HG03432 (cell line): Measurements from ENCODE around the gene SHE.

Experiments used
- ATAC-seq: cut with Tn5 transposase; IDR thresholded peaks from one replicate; pipeline ENCODE4 v1.9.1; 2021; ENCODE audit warnings: mild to moderate bottlenecking, moderate library complexity; ENCODE audit not compliant: unreplicated experiment

SHE gene

GRCh38 chr1:154481053-154481452 is 21.2 kb downstream of the SHE start:
- ATAC-seq: no peak

DNA sequence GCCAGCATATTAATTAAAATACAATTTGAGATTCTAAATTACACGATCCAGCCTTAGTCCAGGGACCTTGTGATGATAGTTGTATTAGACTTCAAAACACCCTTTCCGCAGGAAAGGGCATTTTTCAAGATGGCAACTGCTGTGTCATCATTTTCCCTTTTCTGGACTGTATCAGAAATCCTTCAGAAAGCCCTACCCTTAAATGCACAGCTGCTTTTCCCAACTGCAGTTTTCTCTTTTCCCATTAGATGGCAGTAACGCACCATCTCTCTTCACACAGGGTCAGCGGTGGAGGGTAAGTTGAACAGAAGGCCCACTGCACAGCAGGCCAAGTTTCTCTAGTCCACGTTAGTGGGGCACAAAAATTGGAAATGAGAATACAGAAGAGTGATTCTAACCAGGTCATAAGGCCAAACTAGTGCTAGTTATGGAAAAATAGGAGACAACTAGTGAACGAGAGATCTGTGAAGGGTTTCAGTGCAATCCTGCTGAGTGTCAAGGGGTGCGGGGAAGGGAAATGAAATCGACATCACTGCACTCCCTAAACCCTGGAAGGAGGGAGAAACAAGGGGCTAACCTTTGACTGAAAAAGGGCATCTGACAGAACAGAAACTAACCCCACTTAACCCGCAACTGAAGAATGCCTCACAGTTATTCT is 22.3 kb downstream of the SHE start:
- no peak for ATAC-seq

GRCh38 chr1:154478639-154479038 is 23.6 kb downstream of the SHE start:
- ATAC-seq: no peak

DNA sequence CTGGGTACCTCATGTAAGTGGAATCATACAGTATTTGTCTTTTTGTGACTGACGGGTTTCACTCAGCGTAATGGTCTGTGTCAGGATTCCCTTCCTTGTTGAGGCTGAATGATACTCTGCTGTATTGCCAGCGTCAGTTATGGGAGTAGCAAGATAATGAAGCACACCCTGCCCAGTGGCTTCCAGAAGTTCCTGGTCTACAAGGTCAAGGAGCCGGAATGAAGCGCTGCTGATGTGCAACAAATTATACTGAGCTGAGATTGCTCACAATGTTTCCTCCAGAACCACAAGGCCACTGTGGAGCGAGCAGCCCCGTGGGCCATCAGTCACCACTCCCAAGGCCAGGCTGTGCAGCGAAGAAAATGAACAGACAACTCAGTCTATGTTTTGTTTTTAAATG is 24.2 kb downstream of the SHE start:
- no peak for ATAC-seq

DNA sequence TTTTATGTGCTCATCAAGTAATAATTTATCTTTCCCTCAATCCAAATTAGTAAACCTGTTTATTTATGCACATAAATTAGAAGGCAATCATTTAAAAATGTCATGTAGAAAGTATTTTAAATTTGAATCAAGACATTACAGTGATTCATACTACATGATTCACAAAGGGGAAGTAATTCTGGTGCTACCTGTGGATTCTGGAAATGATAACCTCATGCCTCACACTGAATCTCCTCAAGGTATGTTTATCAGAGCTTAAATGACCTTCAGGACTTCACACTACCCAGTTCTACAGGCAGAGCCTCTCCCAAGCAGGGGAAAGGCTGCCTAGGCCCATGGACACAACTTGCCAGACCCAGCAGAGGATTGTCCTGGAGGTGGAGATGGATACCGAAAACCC is 25.4 kb downstream of the SHE start:
- no peak for ATAC-seq

DNA sequence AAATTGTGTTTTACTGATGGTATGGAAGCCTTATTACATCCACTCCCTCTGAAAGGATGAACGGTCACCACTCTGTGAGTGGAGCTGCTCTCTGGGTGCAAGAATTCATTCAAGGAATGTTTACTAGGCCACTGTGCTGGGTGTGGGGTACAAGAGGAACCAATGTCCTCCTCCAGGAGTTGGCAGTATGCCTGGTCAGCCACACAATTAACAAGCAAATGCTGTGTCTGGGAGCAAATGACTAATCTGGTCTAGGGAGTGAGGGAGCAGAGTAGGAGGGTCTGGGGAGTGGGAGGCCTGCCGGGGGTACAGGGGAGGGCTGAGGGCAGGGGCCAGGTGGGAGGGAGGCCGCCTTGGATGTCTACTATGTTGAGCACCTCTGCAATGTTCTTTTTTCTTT is 27.4 kb downstream of the SHE start:
- no peak for ATAC-seq

DNA sequence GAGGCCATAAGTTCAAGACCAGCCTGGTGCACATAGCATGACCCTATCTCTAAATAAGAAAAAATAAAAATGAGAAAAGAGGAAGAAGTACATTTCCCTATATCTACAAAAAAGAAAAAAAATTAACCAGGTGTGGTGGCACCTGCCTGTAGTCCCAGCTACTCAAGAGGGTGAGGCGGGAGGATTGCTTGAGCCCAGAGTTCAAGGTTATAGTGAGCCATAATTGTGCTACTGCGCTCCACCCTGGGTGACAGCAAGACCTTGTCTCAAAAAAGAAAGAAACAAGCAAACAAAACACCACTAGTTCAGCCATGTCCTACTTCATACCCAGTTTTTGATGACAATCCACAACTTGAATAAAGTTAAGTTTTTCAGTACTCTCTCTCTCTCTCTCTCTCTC is 30.9 kb downstream of the SHE start:
- ATAC-seq: no peak

DNA sequence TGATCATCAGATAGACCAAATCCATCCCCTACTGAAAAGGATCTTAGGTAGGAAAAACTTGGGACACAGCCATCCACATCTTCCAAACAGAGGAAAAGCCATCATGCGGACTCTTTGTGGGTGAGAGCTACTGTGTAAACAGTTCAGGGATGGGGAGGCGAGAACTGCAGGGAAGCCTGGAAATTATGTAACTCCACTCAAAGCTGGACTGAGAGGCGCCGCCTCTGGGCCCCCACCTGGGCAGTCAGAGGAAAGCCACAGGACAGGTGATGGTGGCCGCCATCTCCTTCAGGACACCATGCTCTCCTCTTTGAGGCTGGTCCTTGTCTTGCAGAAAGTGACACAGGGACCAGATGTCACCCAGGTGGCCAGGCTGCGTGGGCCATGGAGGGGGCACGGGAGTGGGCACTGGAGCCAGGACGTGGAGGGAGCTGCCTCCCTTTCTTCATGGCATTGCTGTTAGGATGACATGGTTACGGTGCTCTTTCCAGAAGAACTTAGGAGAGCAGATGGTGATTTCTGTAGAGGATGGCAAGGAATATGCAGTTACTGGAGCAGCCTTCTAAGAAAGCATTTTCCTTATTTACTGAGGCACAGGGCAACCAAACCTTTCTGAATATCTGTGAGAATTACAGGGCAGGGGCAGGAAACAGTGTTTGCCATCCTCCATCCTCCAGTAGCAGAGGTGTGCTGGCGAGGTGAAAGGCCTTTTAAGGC is 32.2 kb downstream of the SHE start:
- no peak for ATAC-seq

DNA sequence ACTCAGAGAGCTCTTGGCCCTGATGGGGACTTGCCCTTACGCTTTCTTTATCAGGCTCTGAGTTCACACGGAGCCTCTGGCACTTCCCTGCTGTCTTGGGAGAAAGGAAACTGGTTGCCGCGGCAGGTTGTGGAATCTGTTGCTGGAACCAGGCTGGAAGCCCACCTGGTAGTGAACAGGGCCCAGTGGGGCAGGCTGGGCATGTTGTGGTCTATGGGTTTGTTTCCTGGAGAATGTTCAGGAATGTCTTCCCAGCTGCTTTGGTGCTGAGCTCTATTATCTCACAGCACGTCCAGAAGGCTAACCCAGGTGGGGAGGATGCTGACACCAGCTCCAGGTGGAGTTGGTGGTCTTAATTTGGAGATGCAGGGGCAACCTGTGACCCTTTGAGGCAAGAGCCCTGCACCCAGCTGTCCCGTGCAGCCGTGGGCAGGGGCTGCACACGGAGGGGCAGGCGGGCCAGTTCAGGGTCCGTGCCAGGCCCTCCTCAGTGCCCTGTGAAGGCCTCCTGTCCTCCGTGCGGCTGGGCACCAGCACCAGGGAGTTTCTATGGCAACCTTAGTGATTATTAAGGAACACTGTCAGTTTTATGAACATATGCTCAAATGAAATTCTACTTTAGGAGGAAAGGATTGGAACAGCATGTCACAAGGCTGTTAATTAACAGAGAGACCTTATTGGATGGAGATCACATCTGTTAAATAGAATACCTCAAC is 33.5 kb downstream of the SHE start:
- no peak for ATAC-seq

- no peak for ATAC-seq
These were observed 34.6 kb downstream of the SHE start for GRCh38 chr1:154467434-154468102.

GRCh38 chr1:154466921-154467417 is 35.2 kb downstream of the SHE start:
- ATAC-seq: no peak

- ATAC-seq: no peak
These were observed 36.0 kb downstream of the SHE start for GRCh38 chr1:154466206-154466605.

DNA sequence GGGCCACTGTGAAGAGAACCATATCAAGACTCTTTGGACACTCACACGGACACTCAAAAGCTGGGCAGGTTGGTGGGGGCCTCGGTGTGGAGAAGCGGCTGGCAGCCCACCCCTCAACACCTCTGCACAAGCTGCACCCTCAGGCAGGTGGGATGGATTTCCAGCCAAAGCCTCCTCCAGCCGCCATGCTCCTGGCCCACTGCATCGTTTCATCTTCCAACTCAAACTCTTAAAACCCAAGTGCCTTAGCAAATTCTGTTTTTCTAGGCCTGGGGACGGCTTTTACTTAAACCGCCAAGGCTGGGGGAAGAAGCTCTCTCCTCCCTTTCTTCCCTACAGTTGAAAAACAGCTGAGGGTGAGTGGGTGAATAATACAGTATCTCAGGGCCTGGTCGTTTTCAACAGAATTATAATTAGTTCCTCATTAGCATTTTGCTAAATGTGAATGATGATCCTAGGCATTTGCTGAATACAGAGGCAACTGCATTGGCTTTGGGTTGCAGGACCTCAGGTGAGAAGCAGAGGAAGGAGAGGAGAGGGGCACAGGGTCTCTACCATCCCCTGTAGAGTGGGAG is 36.5 kb downstream of the SHE start:
- ATAC-seq: no peak

GRCh38 chr1:154463512-154463990 is 38.7 kb downstream of the SHE start:
- no peak for ATAC-seq

DNA sequence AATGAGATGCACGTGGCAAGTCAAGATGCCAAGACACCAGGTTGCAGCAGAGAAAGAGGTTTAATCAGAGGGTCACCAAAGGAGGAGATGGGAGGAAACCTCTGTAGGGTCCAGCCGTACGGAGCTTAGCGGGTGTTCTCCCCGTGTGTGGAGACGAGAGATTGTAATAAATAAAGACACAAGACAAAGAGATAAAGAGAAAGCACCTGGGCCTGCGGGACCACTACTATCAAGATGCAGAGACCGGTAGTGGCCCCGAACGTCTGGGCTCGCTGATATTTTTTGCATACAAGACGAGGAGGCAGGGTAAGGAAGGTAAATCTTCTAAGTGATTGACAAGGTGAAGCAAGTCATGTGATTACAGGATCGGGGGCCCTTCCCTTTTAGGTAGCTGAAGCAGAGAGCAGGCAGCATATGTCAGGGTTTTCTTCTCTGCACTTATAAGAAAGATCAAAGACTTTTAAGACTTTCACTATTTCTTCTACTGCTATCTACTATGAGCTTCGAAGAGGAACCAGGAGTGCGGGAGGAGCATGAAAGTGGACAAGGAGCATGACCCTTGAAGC is 41.4 kb downstream of the SHE start:
- no peak for ATAC-seq

GRCh38 chr1:154459080-154459479 is 43.1 kb downstream of the SHE start:
- ATAC-seq: no peak

DNA sequence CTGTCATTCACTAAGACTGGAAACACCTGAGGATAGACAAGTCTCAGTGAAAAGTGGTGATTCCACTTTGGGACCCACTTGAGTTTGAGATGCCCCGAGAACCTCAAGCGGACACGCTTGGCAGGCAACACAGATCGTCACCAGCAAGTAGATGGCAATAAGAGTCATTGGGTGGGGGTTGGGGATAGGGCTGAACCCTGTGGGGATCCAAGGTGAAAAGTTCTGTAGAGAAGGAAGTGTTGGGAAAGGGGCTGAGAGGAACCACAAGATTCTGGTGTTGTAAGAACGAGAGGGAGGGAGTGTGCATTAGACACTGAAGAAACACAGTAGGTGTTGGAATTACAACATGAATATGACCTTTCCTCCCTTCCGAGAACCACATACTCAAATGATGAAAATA is 45.6 kb downstream of the SHE start:
- ATAC-seq: no peak

GRCh38 chr1:154454386-154455120 is 47.7 kb downstream of the SHE start:
- no peak for ATAC-seq

- no peak for ATAC-seq
These were observed 48.4 kb downstream of the SHE start for GRCh38 chr1:154453574-154454352.
